Neural cell (in vitro differentiated cells): Measurements from ENCODE around the gene SNX32.

Source experiments
- CTCF ChIP-seq: fragments of 450-650 bp; IDR thresholded peaks from 2 replicates; pipeline ENCODE4 v1.5.1; 2014; ENCODE audit warnings: antibody characterized with exemption, mild to moderate bottlenecking, moderate library complexity; ENCODE audit not compliant: poor library complexity, severe bottlenecking
- EP300 ChIP-seq: fragments of 450-650 bp; conservative IDR thresholded peaks from 2 replicates; pipeline ENCODE4 v1.6.1; 2014; ENCODE audit warnings: antibody characterized with exemption, mild to moderate bottlenecking, moderate library complexity; ENCODE audit not compliant: poor library complexity, severe bottlenecking
- EZH2 ChIP-seq: fragments of 200-600, 300-800 bp; shearing (Covaris generic), sonication (generic); IDR thresholded peaks from 2 replicates; pipeline ENCODE4 v1.6.1; 2014; ENCODE audit warnings: antibody characterized with exemption, low read length, borderline replicate concordance, mild to moderate bottlenecking; ENCODE audit not compliant: insufficient read depth, poor library complexity, severe bottlenecking
- MXI1 ChIP-seq: fragments of 450-650 bp; conservative IDR thresholded peaks from 2 replicates; pipeline ENCODE4 v1.6.1; 2014; ENCODE audit warnings: antibody characterized with exemption, mild to moderate bottlenecking; ENCODE audit not compliant: poor library complexity, severe bottlenecking
- POLR2AphosphoS5 ChIP-seq: IDR thresholded peaks from 2 replicates; pipeline ENCODE4 v1.6.1; 2012
- RAD21 ChIP-seq: fragments of 450-650 bp; conservative IDR thresholded peaks from 2 replicates; pipeline ENCODE4 v1.6.1; 2014; ENCODE audit warnings: antibody characterized with exemption, mild to moderate bottlenecking, moderate library complexity
- REST ChIP-seq: IDR thresholded peaks from 2 replicates; pipeline ENCODE4 v1.6.1; 2012; ENCODE audit warnings: borderline replicate concordance
- SMC3 ChIP-seq: fragments of 450-650 bp; conservative IDR thresholded peaks from 2 replicates; pipeline ENCODE4 v1.6.1; 2014; ENCODE audit warnings: antibody characterized with exemption, mild to moderate bottlenecking, moderate library complexity; ENCODE audit not compliant: poor library complexity

- no peak for TF ChIP-seq CTCF
- no peak for TF ChIP-seq REST
- TF ChIP-seq EP300: no peak
- TF ChIP-seq POLR2AphosphoS5: no peak
- no peak for TF ChIP-seq MXI1
- no peak for TF ChIP-seq EZH2
- no peak for TF ChIP-seq SMC3
- TF ChIP-seq RAD21: no peak
Observed at GRCh38 chr11:65870706-65871681, 37.2 kb downstream of the SNX32 start.
